Thyroid gland (tissue), 4 donors: Measurements from ENCODE around the gene SOD1.

ENCODE experiments used
- POLR2A ChIP-seq, 2 donors: fragments of 450-650 bp; IDR thresholded peaks; one replicate each; pipeline ENCODE4 v1.6.1; 2017; ENCODE audit warnings: antibody characterized with exemption in 2 of 2, mild to moderate bottlenecking in 2 of 2, moderate library complexity in 1 of 2
- TF ChIP-seq, protein P1 (sequence below), 6 experiments: fragments of 200-600 bp in 3 of 6; fragments of 450-650 bp in 3 of 6; sonication (generic) in 3 of 6; IDR thresholded peaks; one replicate each; pipeline ENCODE4 v1.5.1; 2016 to 2019; ENCODE audit warnings: antibody characterized with exemption in 6 of 6, mild to moderate bottlenecking in 2 of 6, inconsistent platforms in 1 of 6, moderate library complexity in 1 of 6

- TF ChIP-seq POLR2A (IDR thresholded peaks at IDR 0.05): no peak
- TF ChIP-seq, protein P1, sequence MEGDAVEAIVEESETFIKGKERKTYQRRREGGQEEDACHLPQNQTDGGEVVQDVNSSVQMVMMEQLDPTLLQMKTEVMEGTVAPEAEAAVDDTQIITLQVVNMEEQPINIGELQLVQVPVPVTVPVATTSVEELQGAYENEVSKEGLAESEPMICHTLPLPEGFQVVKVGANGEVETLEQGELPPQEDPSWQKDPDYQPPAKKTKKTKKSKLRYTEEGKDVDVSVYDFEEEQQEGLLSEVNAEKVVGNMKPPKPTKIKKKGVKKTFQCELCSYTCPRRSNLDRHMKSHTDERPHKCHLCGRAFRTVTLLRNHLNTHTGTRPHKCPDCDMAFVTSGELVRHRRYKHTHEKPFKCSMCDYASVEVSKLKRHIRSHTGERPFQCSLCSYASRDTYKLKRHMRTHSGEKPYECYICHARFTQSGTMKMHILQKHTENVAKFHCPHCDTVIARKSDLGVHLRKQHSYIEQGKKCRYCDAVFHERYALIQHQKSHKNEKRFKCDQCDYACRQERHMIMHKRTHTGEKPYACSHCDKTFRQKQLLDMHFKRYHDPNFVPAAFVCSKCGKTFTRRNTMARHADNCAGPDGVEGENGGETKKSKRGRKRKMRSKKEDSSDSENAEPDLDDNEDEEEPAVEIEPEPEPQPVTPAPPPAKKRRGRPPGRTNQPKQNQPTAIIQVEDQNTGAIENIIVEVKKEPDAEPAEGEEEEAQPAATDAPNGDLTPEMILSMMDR (IDR thresholded peaks at IDR 0.05): no peak
These were observed 40.5 kb downstream of the SOD1 start for GRCh38 chr21:31700040-31700439.
